ENCODE results near the gene AP4M1.

GRCh38 chr7:100109521-100110163 is 8.2 kb downstream of the AP4M1 start:
- TF ChIP-seq CTCF (conservative IDR thresholded peaks at IDR 0.05; ENCODE audit: low read depth, low read length) (peak; percentile 21; the same call in 1 of the 2 replicates), EZH2 (IDR thresholded peaks at IDR 0.05; ENCODE audit: low read length, unreplicated experiment) (no peak)

Data from PC-3 (cell line).